Kasumi-1 (cell line): ENCODE measurements around the gene GMPR.
"Not testable (repeated sequence)": the region's sequence is repeated elsewhere in the genome, so short reads cannot be mapped to it uniquely, and the experiment has no call there.

Source experiments
- DNase-seq, 2 experiments: peaks; one replicate each; lab custom pipeline; 2025; lab: John Stamatoyannopoulos, UW

GMPR gene

GRCh38 chr6:16225062-16225731 is 13.2 kb upstream of the GMPR start:
- not testable (repeated sequence) for DNase-seq

- DNase-seq, result not testable (repeated sequence)
Measured at GRCh38 chr6:16226117-16227047, 12.0 kb upstream of the GMPR start.

- DNase-seq, result no peak
Measured at GRCh38 chr6:16227048-16227562, 11.3 kb upstream of the GMPR start.

- DNase-seq, result no peak
Measured at GRCh38 chr6:16227605-16228004, 10.8 kb upstream of the GMPR start.

GRCh38 chr6:16228043-16228442 is 10.3 kb upstream of the GMPR start:
- DNase-seq, result no peak

- DNase-seq, result no peak
Measured at GRCh38 chr6:16228709-16229665, 9.4 kb upstream of the GMPR start.

- DNase-seq, result no peak
Measured at GRCh38 chr6:16229700-16230099, 8.7 kb upstream of the GMPR start.

- no peak for DNase-seq
Measured at GRCh38 chr6:16230953-16231352, 7.4 kb upstream of the GMPR start.

GRCh38 chr6:16232086-16232485 is 6.3 kb upstream of the GMPR start:
- no peak for DNase-seq

GRCh38 chr6:16236009-16236501 is 2.3 kb upstream of the GMPR start:
- no peak for DNase-seq

- DNase-seq, result peak; percentile 28 to 41
Measured at GRCh38 chr6:16236631-16237199, 1.7 kb upstream of the GMPR start.

- no peak for DNase-seq
Measured at GRCh38 chr6:16237242-16237641, 1.1 kb upstream of the GMPR start.

GRCh38 chr6:16238963-16239797 is 793 bp downstream of the GMPR start:
- DNase-seq, result peak; percentile 31 to 40

GRCh38 chr6:16239798-16240123 is 1.4 kb downstream of the GMPR start:
- DNase-seq, result no peak

- no peak for DNase-seq
Measured at GRCh38 chr6:16240589-16241320, 2.4 kb downstream of the GMPR start.

- DNase-seq, result no peak
Measured at GRCh38 chr6:16241321-16241689, 2.9 kb downstream of the GMPR start.

- DNase-seq, result no peak
Measured at GRCh38 chr6:16243055-16243454, 4.7 kb downstream of the GMPR start.

- no peak for DNase-seq
Measured at GRCh38 chr6:16243664-16244063, 5.3 kb downstream of the GMPR start.

- DNase-seq, result no peak
Measured at GRCh38 chr6:16244446-16244845, 6.1 kb downstream of the GMPR start.

GRCh38 chr6:16244869-16245451 is 6.6 kb downstream of the GMPR start:
- DNase-seq, result no peak
